Measurements from ENCODE around the gene BLVRB.

Gene BLVRB

GRCh38 chr19:40419066-40419612 is 46.4 kb downstream of the BLVRB start:
- Histone ChIP-seq H3K27ac (no peak overlapping the region), H3K9me3 (ENCODE audit: low read depth, low read length) (no peaks in the 10 kb centered on the region), H3K4me3 (no peak overlapping the region), H3K36me3 (ENCODE audit: insufficient read depth, low read length) (peaks cover 6% of the 10 kb centered on the region; the same call in 1 of the 2 replicates), H3K9ac (ENCODE audit: insufficient read length) (no peak overlapping the region)
- no peak for TF ChIP-seq FOXP2 (optimal IDR thresholded peaks at IDR 0.05; ENCODE audit: control extremely low read depth, extremely low read length, insufficient read depth)
- DNase-seq (ENCODE audit: low read depth, low spot score), result no peak

GRCh38 chr19:40418040-40418439 is 47.5 kb downstream of the BLVRB start:
- no peak overlapping the region for H3K4me3 ChIP-seq
- no peak overlapping the region for H3K9ac ChIP-seq (ENCODE audit: insufficient read length)
- no peaks in the 10 kb centered on the region for H3K9me3 ChIP-seq (ENCODE audit: low read depth, low read length)
- peaks cover 6% of the 10 kb centered on the region; the same call in 1 of the 2 replicates for H3K36me3 ChIP-seq (ENCODE audit: insufficient read depth, low read length)
- DNase-seq (ENCODE audit: low read depth, low spot score), result no peak
- TF ChIP-seq POLR2AphosphoS5 (IDR thresholded peaks at IDR 0.05; ENCODE audit: borderline replicate concordance, low read depth, low read length) (no peak), FOXP2 (optimal IDR thresholded peaks at IDR 0.05; ENCODE audit: control extremely low read depth, extremely low read length, insufficient read depth) (no peak), EZH2 (IDR thresholded peaks at IDR 0.05) (no peak)
- peak overlapping the region; percentile 3; the same call in 1 of the 2 replicates for H3K27ac ChIP-seq

DNA sequence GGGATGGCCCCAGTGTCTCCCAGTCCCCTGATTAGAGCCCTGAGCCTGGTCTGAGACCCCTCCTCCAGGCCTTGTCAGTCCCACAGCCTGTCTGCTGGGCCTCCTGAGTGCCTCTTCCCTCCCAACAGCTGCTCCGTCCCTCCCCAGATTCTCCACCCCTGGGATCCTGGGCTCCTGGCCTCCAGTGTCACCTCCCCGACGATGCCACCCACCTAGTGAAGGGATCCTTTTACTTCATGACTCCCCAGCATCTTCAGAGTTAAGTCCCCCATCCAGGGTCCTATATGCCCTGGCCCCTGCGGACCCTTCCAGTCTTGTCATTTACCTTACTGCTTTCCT is 47.9 kb downstream of the BLVRB start:
- TF ChIP-seq EZH2 (IDR thresholded peaks at IDR 0.05), result no peak
- TF ChIP-seq FOXP2 (optimal IDR thresholded peaks at IDR 0.05; ENCODE audit: control extremely low read depth, extremely low read length, insufficient read depth), result no peak
- TF ChIP-seq POLR2AphosphoS5 (IDR thresholded peaks at IDR 0.05; ENCODE audit: borderline replicate concordance, low read depth, low read length), result no peak
- H3K9me3 ChIP-seq (ENCODE audit: low read depth, low read length), result no peaks in the 10 kb centered on the region
- no peak overlapping the region for H3K4me3 ChIP-seq
- peaks cover 2% of the 10 kb centered on the region; the same call in 1 of the 2 replicates for H3K36me3 ChIP-seq (ENCODE audit: insufficient read depth, low read length)
- no peak overlapping the region for H3K9ac ChIP-seq (ENCODE audit: insufficient read length)
- no peak for DNase-seq (ENCODE audit: low read depth, low spot score)
- no peak overlapping the region for H3K27ac ChIP-seq

DNA sequence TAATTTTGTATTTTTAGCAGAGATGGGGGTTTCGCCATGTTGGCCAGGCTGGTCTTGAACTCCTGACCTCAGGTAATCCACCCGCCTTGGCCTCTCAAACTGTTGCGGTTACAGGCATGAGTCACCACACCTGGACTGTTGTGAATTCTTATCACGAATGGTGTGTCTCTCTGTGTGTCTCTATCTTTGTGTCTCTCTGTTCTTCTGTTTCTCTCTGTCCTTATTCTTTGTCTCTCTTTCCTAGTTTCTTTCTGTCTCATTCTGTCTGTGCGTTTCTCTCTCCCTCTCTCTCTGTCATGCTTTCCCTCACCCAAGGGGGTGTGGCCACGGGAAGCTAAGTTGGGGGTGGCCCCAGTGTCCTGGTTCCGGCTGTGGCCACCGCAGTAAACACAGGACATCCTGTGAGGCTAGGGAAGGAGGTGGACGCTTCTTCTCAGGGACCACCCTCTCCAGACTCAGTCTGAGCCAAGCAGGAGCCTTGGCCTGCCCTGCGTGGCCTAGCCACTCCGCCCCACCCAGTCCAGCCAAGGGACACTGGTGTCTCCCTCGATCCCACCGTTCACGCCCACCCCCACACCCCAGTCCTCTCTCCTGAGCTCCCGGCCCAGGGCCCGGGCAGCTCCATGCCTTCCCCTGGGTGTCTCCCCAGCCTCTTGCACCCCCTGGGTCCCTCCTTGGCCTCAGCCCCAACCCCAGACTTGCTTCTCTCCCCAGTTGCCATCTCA is 48.5 kb downstream of the BLVRB start:
- peak overlapping the region; percentile 32 for H3K9ac ChIP-seq (ENCODE audit: insufficient read length)
- peak overlapping the region; percentile 42; the same call in 1 of the 2 replicates for H3K27ac ChIP-seq
- no peaks in the 10 kb centered on the region for H3K9me3 ChIP-seq (ENCODE audit: low read depth, low read length)
- TF ChIP-seq FOXP2 (optimal IDR thresholded peaks at IDR 0.05; ENCODE audit: control extremely low read depth, extremely low read length, insufficient read depth), result no peak
- TF ChIP-seq EZH2 (IDR thresholded peaks at IDR 0.05), result no peak
- TF ChIP-seq POLR2AphosphoS5 (IDR thresholded peaks at IDR 0.05; ENCODE audit: borderline replicate concordance, low read depth, low read length), result no peak
- H3K4me3 ChIP-seq, result no peak overlapping the region
- H3K36me3 ChIP-seq (ENCODE audit: insufficient read depth, low read length), result no peaks in the 10 kb centered on the region
- DNase-seq (ENCODE audit: low read depth, low spot score), result no peak

- DNase-seq (ENCODE audit: low read depth, low spot score), result no peak
- Histone ChIP-seq H3K9me3 (ENCODE audit: low read depth, low read length) (no peaks in the 10 kb centered on the region), H3K36me3 (ENCODE audit: insufficient read depth, low read length) (no peaks in the 10 kb centered on the region), H3K4me3 (no peak overlapping the region), H3K9ac (ENCODE audit: insufficient read length) (no peak overlapping the region), H3K27ac (no peak overlapping the region)
- TF ChIP-seq EZH2 (IDR thresholded peaks at IDR 0.05) (no peak), FOXP2 (optimal IDR thresholded peaks at IDR 0.05; ENCODE audit: control extremely low read depth, extremely low read length, insufficient read depth) (no peak), POLR2AphosphoS5 (IDR thresholded peaks at IDR 0.05; ENCODE audit: borderline replicate concordance, low read depth, low read length) (no peak)
These were observed 49.8 kb downstream of the BLVRB start for GRCh38 chr19:40415768-40416167.

DNA sequence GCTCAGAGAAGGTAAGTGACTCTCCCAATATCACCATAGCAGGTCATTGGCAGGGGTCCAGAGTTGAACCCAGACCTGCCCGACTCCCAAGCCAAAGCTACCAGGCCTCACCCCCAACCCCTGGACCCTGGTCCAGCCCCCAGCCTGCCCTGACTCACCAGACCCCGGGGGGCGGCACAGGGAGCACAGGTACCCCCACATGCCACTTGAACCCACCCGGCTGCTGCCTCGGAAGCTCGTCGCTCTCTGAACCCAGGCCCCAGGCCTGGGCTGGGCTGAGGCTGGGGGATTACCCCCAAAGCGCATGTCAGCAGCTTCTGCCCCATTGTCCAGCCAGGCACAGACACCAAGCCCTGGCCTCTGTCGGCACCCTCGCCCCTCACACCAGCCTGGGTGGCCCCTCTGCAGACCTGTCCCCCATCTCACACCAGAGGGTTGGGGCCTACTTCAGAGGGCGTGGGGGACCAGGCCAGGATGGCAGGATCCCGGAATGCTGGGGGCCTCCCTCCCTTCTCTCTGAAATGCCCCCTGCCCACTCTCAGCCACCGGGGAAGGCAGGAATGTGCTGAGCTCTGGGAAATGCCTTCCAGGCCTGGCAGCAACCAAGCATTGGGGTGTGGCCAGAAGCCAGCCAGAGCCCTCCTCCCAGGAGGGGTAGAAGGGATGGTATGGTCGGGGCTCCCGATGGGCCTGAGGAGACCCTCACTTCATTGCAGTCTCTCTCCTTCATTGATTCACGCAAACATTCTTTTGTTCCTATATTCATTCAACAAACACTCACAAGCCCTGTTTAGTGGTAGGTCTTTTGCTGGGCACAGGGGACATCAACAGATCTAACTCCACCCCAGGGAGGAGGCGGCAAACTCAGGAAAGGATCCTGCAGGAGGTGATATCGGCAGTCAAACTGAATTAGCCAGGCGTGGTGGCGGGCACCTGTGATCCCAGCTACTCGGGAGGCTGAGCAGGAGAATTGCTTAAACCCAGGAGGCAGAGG is 50.7 kb downstream of the BLVRB start:
- Histone ChIP-seq H3K4me3 (peak overlapping the region; percentile 47; the same call in 1 of the 2 replicates), H3K27ac (peak overlapping the region; percentile 84)
- DNase-seq (ENCODE audit: low read depth, low spot score), result no peak

DNA sequence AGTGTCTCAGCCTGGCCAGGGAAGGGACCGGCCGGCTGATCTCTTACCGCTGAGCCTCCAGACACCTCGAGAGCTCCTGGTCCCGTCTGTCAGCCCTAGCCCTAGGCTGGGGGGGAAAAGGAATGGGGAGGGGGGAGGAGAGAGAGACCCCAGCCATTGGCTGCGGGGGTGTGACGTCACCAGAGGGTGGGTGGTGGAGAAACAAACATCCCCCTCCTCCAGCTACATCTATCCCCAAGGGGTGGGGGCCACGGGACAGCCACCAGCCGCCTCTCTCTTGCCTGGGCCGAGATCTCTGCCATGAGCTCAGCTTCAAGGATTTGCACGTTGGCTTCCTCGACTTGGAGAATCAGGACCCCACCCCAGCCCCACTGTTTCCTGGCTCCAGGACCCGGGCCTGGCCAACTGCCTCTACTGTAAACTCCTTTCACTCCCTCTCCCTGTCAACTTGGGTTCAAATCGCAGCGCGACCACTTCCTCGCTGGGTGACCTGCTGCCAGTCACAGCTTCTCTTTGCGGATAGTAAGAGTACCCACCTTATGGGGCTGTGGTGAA is 52.2 kb downstream of the BLVRB start, which contains the start of gene PRX:
TSS of gene PRX (minus strand) at position 88 of the 555 bp plus-strand sequence. CDS start 5,446 bp downstream, outside the sequence.
- Histone ChIP-seq H3K4me3 (no peak within 1 kb of the TSS), H3K9ac (ENCODE audit: insufficient read length) (peak within 1 kb of the TSS; percentile 62), H3K27ac (peak within 1 kb of the TSS; percentile 53), H3K9me3 (ENCODE audit: low read depth, low read length) (no peaks in the 10 kb centered on the region), H3K36me3 (ENCODE audit: insufficient read depth, low read length) (no peaks in the 10 kb centered on the region)
- DNase-seq (ENCODE audit: low read depth, low spot score), result no peak
- TF ChIP-seq FOXP2 (optimal IDR thresholded peaks at IDR 0.05; ENCODE audit: control extremely low read depth, extremely low read length, insufficient read depth) (no peak), EZH2 (IDR thresholded peaks at IDR 0.05) (no peak), POLR2AphosphoS5 (IDR thresholded peaks at IDR 0.05; ENCODE audit: borderline replicate concordance, low read depth, low read length) (no peak)

More for the DNA sequence above, 50.7 kb downstream of the BLVRB start:
- no peaks in the 10 kb centered on the region for H3K9me3 ChIP-seq (ENCODE audit: low read depth, low read length)
- no peaks in the 10 kb centered on the region for H3K36me3 ChIP-seq (ENCODE audit: insufficient read depth, low read length)
- no peak for TF ChIP-seq EZH2 (IDR thresholded peaks at IDR 0.05)
- no peak for TF ChIP-seq POLR2AphosphoS5 (IDR thresholded peaks at IDR 0.05; ENCODE audit: borderline replicate concordance, low read depth, low read length)
- TF ChIP-seq FOXP2 (optimal IDR thresholded peaks at IDR 0.05; ENCODE audit: control extremely low read depth, extremely low read length, insufficient read depth), result no peak
- peak overlapping the region; percentile 61 for H3K9ac ChIP-seq (ENCODE audit: insufficient read length)

Data from SK-N-MC (cell line).